ENCODE results near the gene RMI1.
"Not testable (repeated sequence)": the region's sequence is repeated elsewhere in the genome, so short reads cannot be mapped to it uniquely, and the experiment has no call there.

The RMI1 gene

GRCh38 chr9:84001621-84002020 lies 21.0 kb downstream of the RMI1 start:
- no peak for FAIRE-seq
- DNase-seq (ENCODE audit: insufficient read length, low spot score): no peak

- FAIRE-seq (no peak), DNase-seq (ENCODE audit: insufficient read length, low spot score) (no peak)
Observed at GRCh38 chr9:84002344-84002743, 21.7 kb downstream of the RMI1 start.

- no peak for DNase-seq (ENCODE audit: insufficient read length, low spot score)
- no peak for FAIRE-seq
Observed at GRCh38 chr9:84003246-84003645, 22.6 kb downstream of the RMI1 start.

GRCh38 chr9:84007662-84008061 lies 27.1 kb downstream of the RMI1 start:
- FAIRE-seq (no peak), DNase-seq (ENCODE audit: insufficient read length, low spot score) (no peak)

DNA sequence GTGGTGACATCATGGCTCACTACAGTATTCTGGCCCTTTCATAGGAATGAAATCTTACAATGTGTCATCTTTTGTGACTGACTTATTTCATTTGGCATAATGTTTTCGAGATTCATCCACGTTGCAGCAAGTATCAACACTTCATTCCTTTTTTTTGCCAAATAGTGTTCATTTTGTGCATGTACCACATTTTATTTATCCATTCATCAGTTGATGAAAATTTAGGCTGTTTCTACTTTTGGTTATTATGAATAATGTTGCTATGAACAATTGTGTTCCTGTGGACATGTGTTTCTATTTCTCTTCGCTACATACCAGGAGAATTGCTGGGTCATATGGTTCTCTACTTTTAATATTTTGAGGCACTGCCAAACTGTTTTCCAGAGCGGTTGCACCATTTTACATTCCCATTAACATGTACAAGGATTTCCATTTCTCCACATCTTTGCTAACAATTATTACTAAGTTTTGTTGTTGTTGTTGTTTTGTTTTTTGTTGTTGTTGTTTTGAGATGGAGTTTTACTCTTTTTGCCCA lies 43.5 kb downstream of the RMI1 start:
- DNase-seq (ENCODE audit: insufficient read length, low spot score): no peak

GRCh38 chr9:84027201-84027600 lies 46.6 kb downstream of the RMI1 start:
- no peak for FAIRE-seq
- no peak for DNase-seq (ENCODE audit: insufficient read length, low spot score)

More for the DNA sequence above, 43.5 kb downstream of the RMI1 start:
- FAIRE-seq: no peak

GRCh38 chr9:84031534-84031933 lies 50.9 kb downstream of the RMI1 start:
- DNase-seq (ENCODE audit: insufficient read length, low spot score) (no peak), FAIRE-seq (no peak)

- not testable (repeated sequence) for FAIRE-seq; DNase-seq (ENCODE audit: insufficient read length, low spot score)
Observed at GRCh38 chr9:84041857-84042256, 61.3 kb downstream of the RMI1 start.

- DNase-seq (ENCODE audit: insufficient read length, low spot score) (no peak), FAIRE-seq (no peak)
Observed at GRCh38 chr9:84045481-84046097, 65.0 kb downstream of the RMI1 start.

Data from HTR-8/SVneo (cell line).